SK-N-SH (cell line): ENCODE results near the gene NUMBL. TPM values are rescaled to one million over a fixed set of nuclear protein-coding genes. Genes with fewer than 3 reads are reported as not detected.
A peak's percentile ranks its signal among the peaks of the same experiment; 100 is the strongest.

Source experiments
- CTCF ChIA-PET: fragments of 300-600, 350-600 bp; formaldehyde crosslinking; extraction: SDS; loops from one replicate; lab custom pipeline; 2021; lab: Yijun Ruan, JAX
- POLR2A ChIA-PET: fragments of 350-600 bp; sonication (Branson Sonifier 250); formaldehyde crosslinking; extraction: SDS; loops from one replicate; lab custom pipeline; 2020; ENCODE audit warnings: antibody characterized with exemption, inconsistent platforms; lab: Yijun Ruan, JAX
- DNase-seq: peaks from one replicate; pipeline ENCODE4 v3.0.0; 2012
- H2AFZ ChIP-seq: fragments of 200-600 bp; sonication (generic); 2 replicates; pipeline ENCODE4 v1.8.1; 2016; ENCODE audit warnings: antibody characterized with exemption, mild to moderate bottlenecking, low read depth
- H3F3A ChIP-seq: fragments of 200-600 bp; sonication (generic); replicated peaks from 2 replicates; pipeline ENCODE3; 2016; ENCODE audit warnings: antibody characterized with exemption, mild to moderate bottlenecking; ENCODE audit not compliant: insufficient read depth
- H3K27ac ChIP-seq, 2 experiments: fragments of 200-500 bp in 1 of 2; fragments of 200-600 bp in 1 of 2; sonication (Bioruptor generic) in 1 of 2; sonication (generic), shearing (Covaris generic) in 1 of 2; 2 replicates each; pipeline versions ENCODE4 v1.5.1 to v1.6.1; 2014 to 2016; ENCODE audit warnings: low read depth in 2 of 2, inconsistent platforms in 1 of 2, low read length in 1 of 2, mild to moderate bottlenecking in 1 of 2, mixed read lengths in 1 of 2
- H3K27me3 ChIP-seq: fragments of 200-600 bp; sonication (generic), shearing (Covaris generic); 2 replicates; pipeline ENCODE4 v1.6.1; 2016; ENCODE audit warnings: mixed run types; ENCODE audit not compliant: insufficient read depth
- H3K36me3 ChIP-seq, 2 experiments: fragments of 200-500 bp in 1 of 2; fragments of 200-600 bp in 1 of 2; sonication (Bioruptor generic) in 1 of 2; sonication (generic) in 1 of 2; replicated peaks in 1 of 2; 2 replicates each; pipeline versions ENCODE3 to v1.5.1; 2014 to 2016; ENCODE audit warnings: low read length in 1 of 2, mild to moderate bottlenecking in 1 of 2; ENCODE audit not compliant: insufficient read depth in 2 of 2, control insufficient read depth in 1 of 2
- H3K4me1 ChIP-seq, 2 experiments: fragments of 200-500 bp in 1 of 2; fragments of 200-600 bp in 1 of 2; sonication (Bioruptor generic) in 1 of 2; sonication (generic), shearing (Covaris generic) in 1 of 2; 2 replicates each; pipeline versions ENCODE4 v1.5.1 to v1.6.1; 2014 to 2016; ENCODE audit warnings: low read depth in 1 of 2, low read length in 1 of 2, mixed run types in 1 of 2; ENCODE audit not compliant: insufficient read depth in 2 of 2, control insufficient read depth in 1 of 2
- H3K4me2 ChIP-seq: fragments of 200-600 bp; sonication (generic), shearing (Covaris generic); 2 replicates; pipeline ENCODE4 v1.6.1; 2017; ENCODE audit warnings: mixed run types
- H3K4me3 ChIP-seq, 2 experiments: fragments of 200-500 bp in 1 of 2; fragments of 200-600 bp in 1 of 2; sonication (Bioruptor generic) in 1 of 2; sonication (generic), shearing (Covaris generic) in 1 of 2; 2 replicates each; pipeline versions ENCODE4 v1.5.1 to v1.8.1; 2014 to 2016; ENCODE audit warnings: low read depth in 2 of 2, inconsistent platforms in 1 of 2, low read length in 1 of 2, mild to moderate bottlenecking in 1 of 2, mixed read lengths in 1 of 2, moderate library complexity in 1 of 2
- H3K79me2 ChIP-seq: fragments of 200-600 bp; sonication (generic); 2 replicates; pipeline ENCODE4 v1.8.1; 2017; ENCODE audit warnings: mild to moderate bottlenecking; ENCODE audit not compliant: insufficient read depth
- H3K9ac ChIP-seq: fragments of 200-600 bp; sonication (generic); 2 replicates; pipeline ENCODE4 v1.6.1; 2017; ENCODE audit warnings: mixed run types
- H3K9me2 ChIP-seq: fragments of 200-600 bp; sonication (generic); 2 replicates; pipeline ENCODE4 v1.6.1; 2017; ENCODE audit warnings: mixed run types
- H3K9me3 ChIP-seq: fragments of 200-600 bp; sonication (generic); 2 replicates; pipeline ENCODE4 v1.6.1; 2017; ENCODE audit warnings: mixed run types, mild to moderate bottlenecking, moderate library complexity
- H4K20me1 ChIP-seq: fragments of 200-600 bp; sonication (generic); 2 replicates; pipeline ENCODE4 v1.6.1; 2017; ENCODE audit warnings: mild to moderate bottlenecking, mixed run types; ENCODE audit not compliant: insufficient read depth
- ELF1 ChIP-seq: IDR thresholded peaks from 2 replicates; pipeline ENCODE4 v1.4.0; 2012
- EP300 ChIP-seq, 2 experiments: IDR thresholded peaks; 2 replicates each; pipeline versions ENCODE4 v1.4.0 to v1.6.1; 2012; ENCODE audit warnings: borderline replicate concordance in 1 of 2, low read depth in 1 of 2, low read length in 1 of 2
- FOSL2 ChIP-seq: IDR thresholded peaks from 2 replicates; pipeline ENCODE4 v1.4.0; 2012; ENCODE audit warnings: low read depth, mild to moderate bottlenecking, moderate library complexity, borderline replicate concordance
- FOXM1 ChIP-seq: IDR thresholded peaks from 2 replicates; pipeline ENCODE4 v1.4.0; 2012; ENCODE audit warnings: low read depth, mild to moderate bottlenecking
- GABPA ChIP-seq: IDR thresholded peaks from 2 replicates; pipeline ENCODE4 v1.4.0; 2012; ENCODE audit warnings: low read depth, mild to moderate bottlenecking
- NFIC ChIP-seq: IDR thresholded peaks from 2 replicates; pipeline ENCODE4 v1.4.0; 2012; ENCODE audit warnings: borderline replicate concordance
- NRF1 ChIP-seq: IDR thresholded peaks from 2 replicates; pipeline ENCODE4 v1.6.1; 2012; ENCODE audit warnings: low read depth, mild to moderate bottlenecking, low read length
- POLR2AphosphoS5 ChIP-seq: IDR thresholded peaks from 2 replicates; pipeline ENCODE4 v1.6.1; 2012; ENCODE audit warnings: low read depth, low read length
- RXRA ChIP-seq: IDR thresholded peaks from 2 replicates; pipeline ENCODE4 v1.4.0; 2012; ENCODE audit warnings: low read depth, mild to moderate bottlenecking, borderline replicate concordance
- SIN3A ChIP-seq: IDR thresholded peaks from 2 replicates; pipeline ENCODE4 v1.6.1; 2012; ENCODE audit warnings: low read depth, mild to moderate bottlenecking, low read length, moderate library complexity, borderline replicate concordance
- WGBS: methylation state at CpG from one replicate; pipeline ENCODE4 v1.1.6; 2017; ENCODE audit warnings: low lambda C conversion rate; 5-methylcytosine and 5-hydroxymethylcytosine counted together
- polyA plus RNA-seq, 3 experiments: library from polyadenylated mRNA; depleted of rRNA; stranded (reverse); fragments of >200 nt; gene quantifications; 2 replicates each; pipeline ENCODE4 v1.2.3, GENCODE V29; 2012
- TF ChIP-seq, protein P1 (sequence below): IDR thresholded peaks from 2 replicates; pipeline ENCODE4; 2012
- TF ChIP-seq, protein P2 (sequence below): IDR thresholded peaks from 2 replicates; pipeline ENCODE4 v1.4.0; 2012; ENCODE audit warnings: low read depth, borderline replicate concordance

NUMBL gene
- polyA plus RNA-seq, 1 of the 3 experiments (the other 2 are of a cell fraction): 54.6 TPM

DNA sequence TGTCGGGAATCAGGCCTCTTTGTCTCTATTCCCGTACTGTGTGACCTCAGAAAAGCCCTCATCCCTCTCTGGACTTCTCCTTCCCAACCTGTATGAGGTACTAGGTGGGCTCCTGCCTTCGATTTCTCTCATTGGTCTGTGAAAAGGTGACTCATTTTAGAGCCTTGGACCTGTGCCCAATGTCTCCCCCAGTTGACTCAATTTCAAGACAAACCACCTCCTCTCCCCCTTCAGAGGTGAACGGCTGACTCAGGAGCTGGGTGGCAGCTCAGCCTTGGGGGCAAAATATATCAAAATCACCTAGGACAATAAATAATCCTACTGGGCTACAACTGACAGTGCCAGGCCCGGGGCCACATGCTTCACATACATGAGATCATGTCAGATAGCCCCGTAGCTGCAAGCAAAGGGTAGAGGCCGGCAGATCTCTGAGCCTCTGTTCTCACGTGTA is 25.6 kb upstream of the NUMBL start:
- TF ChIP-seq POLR2AphosphoS5 (peak; percentile 69; the same call in 1 of the 2 replicates), RXRA (peak; percentile 48; the same call in 1 of the 2 replicates), FOSL2 (peak; percentile 40; the same call in 1 of the 2 replicates), FOXM1 (no peak), SIN3A (peak; percentile 63; the same call in 1 of the 2 replicates), NFIC (peak; percentile 68), GABPA (no peak)
- TF ChIP-seq, protein P1, sequence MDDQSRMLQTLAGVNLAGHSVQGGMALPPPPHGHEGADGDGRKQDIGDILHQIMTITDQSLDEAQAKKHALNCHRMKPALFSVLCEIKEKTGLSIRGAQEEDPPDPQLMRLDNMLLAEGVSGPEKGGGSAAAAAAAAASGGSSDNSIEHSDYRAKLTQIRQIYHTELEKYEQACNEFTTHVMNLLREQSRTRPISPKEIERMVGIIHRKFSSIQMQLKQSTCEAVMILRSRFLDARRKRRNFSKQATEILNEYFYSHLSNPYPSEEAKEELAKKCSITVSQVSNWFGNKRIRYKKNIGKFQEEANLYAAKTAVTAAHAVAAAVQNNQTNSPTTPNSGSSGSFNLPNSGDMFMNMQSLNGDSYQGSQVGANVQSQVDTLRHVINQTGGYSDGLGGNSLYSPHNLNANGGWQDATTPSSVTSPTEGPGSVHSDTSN: peak; percentile 84
- TF ChIP-seq, protein P2, sequence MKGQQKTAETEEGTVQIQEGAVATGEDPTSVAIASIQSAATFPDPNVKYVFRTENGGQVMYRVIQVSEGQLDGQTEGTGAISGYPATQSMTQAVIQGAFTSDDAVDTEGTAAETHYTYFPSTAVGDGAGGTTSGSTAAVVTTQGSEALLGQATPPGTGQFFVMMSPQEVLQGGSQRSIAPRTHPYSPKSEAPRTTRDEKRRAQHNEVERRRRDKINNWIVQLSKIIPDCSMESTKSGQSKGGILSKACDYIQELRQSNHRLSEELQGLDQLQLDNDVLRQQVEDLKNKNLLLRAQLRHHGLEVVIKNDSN: no peak
- Histone ChIP-seq H3K9ac (peak overlapping the region; percentile 98), H3K9me2 (no peaks in the 10 kb centered on the region), H3K4me3 (peak overlapping the region; percentile 70 to 80), H3K36me3 (peaks cover 0 to 16% of the 10 kb centered on the region in 2 experiments), H3K9me3 (no peaks in the 10 kb centered on the region), H3F3A (peaks cover 17% of the 10 kb centered on the region), H2AFZ (0 out of 2 replicates have a peak overlapping the region, but pooled peaks have one; percentile 53), H3K4me2 (peak overlapping the region; percentile 89), H3K79me2 (peaks cover 54% of the 10 kb centered on the region), H3K4me1 (peaks cover 8 to 35% of the 10 kb centered on the region in 2 experiments; a peak in 1 of 4 replicates), H4K20me1 (no peaks in the 10 kb centered on the region; the same call in 1 of the 2 replicates), H3K27me3 (no peaks in the 10 kb centered on the region), H3K27ac (peak overlapping the region; percentile 96 to 100)
- under 1% methylated on average over 8 of the region's 8 CpGs for WGBS
- ChIA-PET CTCF (interaction anchor here (0.9 to 1.0 kb wide), 3 partner anchors 53 to 89 kb away, joined by 3 to 5 read pairs (median 3); no protein-coding TSS in a partner anchor), POLR2A (interaction anchor here (0.6 to 1.8 kb wide), 5 partner anchors 25 to 90 kb away, joined by 3 to 15 read pairs (median 4); partner anchors contain the start of genes ACTMAP, RAB4B and SNRPA)
- no peak for DNase-seq

- peaks cover 40% of the 10 kb centered on the region for H3K79me2 ChIP-seq
- H3K4me2 ChIP-seq: peak overlapping the region; percentile 89
- 2% methylated on average over 30 of the region's 31 CpGs for WGBS
- peak; percentile 58 for TF ChIP-seq GABPA
- TF ChIP-seq POLR2AphosphoS5: no peak
- TF ChIP-seq ELF1: peak; percentile 90
- TF ChIP-seq, protein P2: no peak
- 0 out of 4 replicates have a peak, but pooled peaks of 1 of the 2 experiments have one; percentile 14 for TF ChIP-seq EP300 (IDR thresholded peaks at IDR 0.05; ENCODE audit: borderline replicate concordance in 1 of 2, low read depth in 1 of 2, low read length in 1 of 2)
- TF ChIP-seq NRF1: 0 out of 2 replicates have a peak, but pooled peaks have one; percentile 28
- TF ChIP-seq, protein P1: peak; percentile 99
- peaks cover 17% of the 10 kb centered on the region for H3F3A ChIP-seq
- H3K4me3 ChIP-seq: peak overlapping the region; percentile 70 to 80
- H3K9me3 ChIP-seq: no peaks in the 10 kb centered on the region
- ChIA-PET CTCF (no interaction called here), POLR2A (no interaction called here)
- H2AFZ ChIP-seq: peak overlapping the region; percentile 63; the same call in 1 of the 2 replicates
- H3K27me3 ChIP-seq: no peaks in the 10 kb centered on the region
- H3K36me3 ChIP-seq: peaks cover 2 to 16% of the 10 kb centered on the region in 2 experiments
- H3K27ac ChIP-seq: peak overlapping the region; percentile 96 to 100
- H3K4me1 ChIP-seq: peaks cover 8 to 32% of the 10 kb centered on the region in 2 experiments; a peak in 1 of 4 replicates
- no peaks in the 10 kb centered on the region for H3K9me2 ChIP-seq
- H4K20me1 ChIP-seq: no peaks in the 10 kb centered on the region; the same call in 1 of the 2 replicates
- DNase-seq: peak; percentile 95
- H3K9ac ChIP-seq: peak overlapping the region; percentile 98
Measured at GRCh38 chr19:40714441-40715299, 24.2 kb upstream of the NUMBL start.
